Prostate gland (tissue), 2 donors: ENCODE measurements around the gene CD27.

Experiments
- POLR2A ChIP-seq: fragments of 450-650 bp; IDR thresholded peaks from one replicate; pipeline ENCODE4 v1.6.1; 2016; ENCODE audit warnings: antibody characterized with exemption, mild to moderate bottlenecking
- POLR2AphosphoS5 ChIP-seq: sonication (generic); formaldehyde crosslinking; IDR thresholded peaks from one replicate; pipeline ENCODE4 v1.6.1; 2017; ENCODE audit warnings: antibody characterized with exemption
- TF ChIP-seq, protein P1 (sequence below), 4 experiments: fragments of 200-600 bp in 2 of 4; fragments of 450-650 bp in 2 of 4; sonication (generic) in 2 of 4; IDR thresholded peaks; 1 replicate in 3 of 4; 2 replicates in 1 of 4; pipeline ENCODE4 v1.5.1; 2016 to 2019; ENCODE audit warnings: antibody characterized with exemption in 4 of 4, mild to moderate bottlenecking in 2 of 4, moderate library complexity in 2 of 4

DNA sequence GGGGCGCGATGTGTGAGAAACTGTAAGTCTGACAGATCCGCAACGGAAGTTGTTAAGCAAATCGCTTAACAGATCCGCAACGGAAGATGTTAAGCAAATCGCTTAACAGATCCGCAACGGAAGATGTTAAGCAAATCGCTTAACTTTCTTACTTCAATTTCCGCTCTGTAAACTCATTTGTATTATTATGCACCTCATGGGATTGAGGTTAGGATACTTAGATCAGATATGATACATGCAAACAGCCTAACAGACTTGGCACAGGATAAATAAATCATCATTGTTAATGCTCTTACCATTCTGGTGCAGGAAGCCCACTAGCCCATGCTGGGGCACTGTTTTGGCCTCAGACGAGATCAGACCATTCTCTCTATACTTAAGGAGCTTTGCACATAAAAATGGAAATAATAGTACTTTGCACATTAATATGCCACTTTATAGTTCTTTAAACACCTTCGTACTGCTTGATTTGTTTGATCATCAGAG is 49.5 kb downstream of the CD27 start:
- TF ChIP-seq, protein P1, sequence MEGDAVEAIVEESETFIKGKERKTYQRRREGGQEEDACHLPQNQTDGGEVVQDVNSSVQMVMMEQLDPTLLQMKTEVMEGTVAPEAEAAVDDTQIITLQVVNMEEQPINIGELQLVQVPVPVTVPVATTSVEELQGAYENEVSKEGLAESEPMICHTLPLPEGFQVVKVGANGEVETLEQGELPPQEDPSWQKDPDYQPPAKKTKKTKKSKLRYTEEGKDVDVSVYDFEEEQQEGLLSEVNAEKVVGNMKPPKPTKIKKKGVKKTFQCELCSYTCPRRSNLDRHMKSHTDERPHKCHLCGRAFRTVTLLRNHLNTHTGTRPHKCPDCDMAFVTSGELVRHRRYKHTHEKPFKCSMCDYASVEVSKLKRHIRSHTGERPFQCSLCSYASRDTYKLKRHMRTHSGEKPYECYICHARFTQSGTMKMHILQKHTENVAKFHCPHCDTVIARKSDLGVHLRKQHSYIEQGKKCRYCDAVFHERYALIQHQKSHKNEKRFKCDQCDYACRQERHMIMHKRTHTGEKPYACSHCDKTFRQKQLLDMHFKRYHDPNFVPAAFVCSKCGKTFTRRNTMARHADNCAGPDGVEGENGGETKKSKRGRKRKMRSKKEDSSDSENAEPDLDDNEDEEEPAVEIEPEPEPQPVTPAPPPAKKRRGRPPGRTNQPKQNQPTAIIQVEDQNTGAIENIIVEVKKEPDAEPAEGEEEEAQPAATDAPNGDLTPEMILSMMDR (IDR thresholded peaks at IDR 0.05): no peak
- TF ChIP-seq POLR2A (no peak), POLR2AphosphoS5 (no peak)
